ENCODE data around the gene TTC39B.

The TTC39B gene

GRCh38 chr9:15187589-15187988 is 119.4 kb downstream of the TTC39B start:
- no peak for DNase-seq (ENCODE audit: low read depth in 2 of 3, low spot score in 1 of 3)

DNA sequence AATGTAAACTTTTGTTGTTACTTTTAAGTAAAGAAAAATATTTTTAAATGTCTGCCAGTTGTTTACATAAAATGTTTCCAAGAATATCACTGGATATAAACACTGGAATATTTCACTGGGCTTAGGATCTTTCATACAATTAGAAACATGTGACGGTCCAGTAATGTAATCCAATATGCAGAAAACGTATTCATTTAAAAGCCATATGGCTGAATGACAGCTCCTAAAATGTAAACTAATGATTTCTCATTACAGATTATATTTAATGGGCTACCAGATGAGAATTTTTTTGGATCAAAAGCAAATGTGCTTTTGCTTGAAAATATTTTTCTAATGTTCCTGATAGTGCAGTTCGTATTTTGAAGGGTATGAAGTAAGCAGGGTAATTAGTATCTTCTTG is 124.3 kb downstream of the TTC39B start:
- no peak for DNase-seq (ENCODE audit: low read depth in 2 of 3, low spot score in 1 of 3)

DNA sequence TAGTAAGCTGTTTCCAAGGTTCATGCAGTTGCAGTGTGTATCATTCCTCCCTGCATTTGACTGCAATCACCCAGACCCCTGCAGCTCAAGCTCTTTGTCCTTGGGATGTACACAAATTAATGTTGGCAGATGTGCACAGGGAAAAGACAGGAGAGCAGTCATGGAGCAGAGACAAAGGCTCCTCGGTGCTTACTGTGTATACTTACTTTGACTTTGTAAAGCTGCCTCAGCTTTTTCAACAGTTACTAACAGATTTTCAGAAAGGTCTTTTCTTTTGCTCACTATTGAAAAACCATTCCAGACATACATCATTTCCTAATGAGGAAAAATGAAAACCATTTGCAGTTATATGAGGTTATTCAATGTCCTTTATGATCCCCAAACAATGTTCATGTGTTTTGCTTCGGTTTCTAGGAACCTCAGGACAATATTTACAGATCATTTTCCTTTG is 124.9 kb downstream of the TTC39B start:
- no peak for DNase-seq (ENCODE audit: low read depth in 2 of 3, low spot score in 1 of 3)

GRCh38 chr9:15180124-15180523 is 126.9 kb downstream of the TTC39B start:
- DNase-seq (ENCODE audit: low read depth in 2 of 3, low spot score in 1 of 3), result no peak

GRCh38 chr9:15178631-15179030 is 128.4 kb downstream of the TTC39B start:
- no peak for DNase-seq (ENCODE audit: low read depth in 2 of 3, low spot score in 1 of 3)

DNA sequence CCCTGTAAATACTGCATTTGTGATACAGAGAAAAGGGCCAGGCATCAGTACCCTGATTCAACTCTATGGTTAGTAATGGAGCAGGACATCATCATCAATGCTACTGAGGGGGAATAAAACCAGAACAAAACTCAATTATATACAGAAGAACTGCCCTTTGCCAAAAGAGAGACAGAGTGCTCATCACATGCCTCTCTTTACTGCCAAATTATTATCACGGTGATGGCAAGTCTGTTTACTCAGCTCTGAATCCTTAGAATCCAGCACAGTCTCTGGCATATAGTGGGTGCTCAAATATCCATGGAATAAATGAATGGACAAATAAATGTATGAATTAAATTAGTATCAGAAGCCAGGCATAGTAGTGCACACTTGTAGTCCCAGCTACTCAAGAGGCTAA is 130.2 kb downstream of the TTC39B start:
- no peak for DNase-seq (ENCODE audit: low read depth in 2 of 3, low spot score in 1 of 3)

- DNase-seq (ENCODE audit: low read depth in 2 of 3, low spot score in 1 of 3), result no peak
Measured at GRCh38 chr9:15163931-15164330, 143.1 kb downstream of the TTC39B start.

DNA sequence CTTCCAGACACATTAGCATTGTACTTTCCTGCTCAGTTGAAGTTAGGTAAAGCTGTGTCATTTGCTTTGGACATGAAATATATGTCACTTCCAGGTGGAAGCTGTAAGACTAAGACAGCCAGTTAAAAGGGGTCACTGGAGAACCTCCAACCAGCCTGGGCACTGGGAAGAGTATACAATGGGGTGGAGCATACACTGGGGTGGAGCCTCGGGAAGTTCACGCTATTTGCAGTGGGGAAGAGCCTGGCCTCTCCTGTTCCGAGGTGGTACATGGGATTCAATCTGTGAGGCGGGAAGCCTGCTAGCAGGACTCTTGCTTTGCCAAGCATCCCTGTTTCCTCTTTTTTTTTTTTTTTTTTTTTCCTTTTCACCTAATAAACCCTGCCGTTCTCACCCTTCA is 145.3 kb downstream of the TTC39B start:
- no peak for DNase-seq (ENCODE audit: low read depth in 2 of 3, low spot score in 1 of 3)

GRCh38 chr9:15160673-15161072 is 146.3 kb downstream of the TTC39B start:
- DNase-seq (ENCODE audit: low read depth in 2 of 3, low spot score in 1 of 3), result no peak

- DNase-seq (ENCODE audit: low read depth in 2 of 3, low spot score in 1 of 3), result no peak
Measured at GRCh38 chr9:15158064-15158463, 149.0 kb downstream of the TTC39B start.

- no peak for DNase-seq (ENCODE audit: low read depth in 2 of 3, low spot score in 1 of 3)
Measured at GRCh38 chr9:15157381-15157780, 149.6 kb downstream of the TTC39B start.

GRCh38 chr9:15156241-15156640 is 150.8 kb downstream of the TTC39B start:
- no peak for DNase-seq (ENCODE audit: low read depth in 2 of 3, low spot score in 1 of 3)

DNA sequence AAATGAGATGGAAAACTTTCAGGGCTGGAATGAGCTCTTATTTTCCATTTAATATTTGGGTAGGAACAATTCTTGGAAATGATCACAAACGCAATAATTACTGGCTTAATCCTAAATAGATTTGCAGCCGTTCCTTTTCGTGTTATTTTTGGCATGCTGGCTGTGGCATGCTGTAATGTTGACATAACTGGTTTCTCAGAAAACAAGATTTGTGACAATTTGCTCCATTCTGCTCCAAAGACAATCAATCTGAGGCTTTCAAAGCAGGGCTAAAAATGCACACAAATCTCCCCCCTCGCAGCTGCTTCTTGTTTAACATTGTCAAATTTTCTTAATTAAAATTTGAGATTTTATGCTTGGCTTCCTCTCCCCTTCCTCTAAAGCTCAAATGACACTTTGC is 151.2 kb downstream of the TTC39B start:
- DNase-seq (ENCODE audit: low read depth in 2 of 3, low spot score in 1 of 3), result no peak

- no peak for DNase-seq (ENCODE audit: low read depth in 2 of 3, low spot score in 1 of 3)
Measured at GRCh38 chr9:15155323-15155722, 151.7 kb downstream of the TTC39B start.

DNA sequence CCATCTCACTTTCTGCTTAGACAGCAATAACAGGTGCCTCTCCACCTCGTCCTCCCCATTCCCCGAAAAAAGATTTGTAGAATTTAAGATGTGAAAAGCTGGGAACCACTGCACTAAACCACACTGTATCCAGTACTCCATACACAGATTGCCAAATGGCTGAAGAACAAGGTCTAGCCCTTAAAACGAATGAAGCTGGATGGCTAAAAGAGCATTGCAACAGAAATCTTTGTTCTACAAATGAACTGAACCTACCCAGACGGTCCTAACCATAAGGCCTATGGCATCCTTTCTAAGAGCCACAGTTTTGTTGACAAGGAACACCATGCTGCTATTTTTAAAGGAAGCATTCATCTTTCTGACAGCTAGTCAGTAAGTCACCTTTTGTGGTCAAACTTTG is 152.3 kb downstream of the TTC39B start:
- DNase-seq (ENCODE audit: low read depth in 2 of 3, low spot score in 1 of 3), result no peak

DNA sequence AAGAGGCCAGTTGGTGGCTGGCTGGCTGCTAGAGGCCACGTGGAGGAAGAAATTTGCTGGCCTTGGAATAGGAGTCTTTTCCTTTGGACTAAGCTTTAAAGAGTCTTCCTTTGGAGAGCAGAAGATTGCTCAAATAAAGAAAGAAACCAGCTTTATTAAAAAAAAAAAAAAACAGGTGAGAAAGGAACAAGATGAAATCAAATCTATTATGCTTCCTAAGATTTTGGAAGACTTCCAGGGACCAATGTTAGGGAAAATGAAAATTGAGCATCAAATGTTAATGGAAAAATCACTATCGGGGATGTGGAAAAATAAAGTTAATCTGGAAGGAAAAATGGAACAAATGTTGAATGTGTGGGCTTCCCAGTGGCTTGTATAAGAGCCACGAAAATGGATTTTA is 153.1 kb downstream of the TTC39B start:
- DNase-seq (ENCODE audit: low read depth in 2 of 3, low spot score in 1 of 3), result no peak

GRCh38 chr9:15150939-15151338 is 156.1 kb downstream of the TTC39B start:
- DNase-seq (ENCODE audit: low read depth in 2 of 3, low spot score in 1 of 3), result no peak

GRCh38 chr9:15149450-15149849 is 157.6 kb downstream of the TTC39B start:
- no peak for DNase-seq (ENCODE audit: low read depth in 2 of 3, low spot score in 1 of 3)

- DNase-seq (ENCODE audit: low read depth in 2 of 3, low spot score in 1 of 3), result no peak
Measured at GRCh38 chr9:15146268-15146700, 160.7 kb downstream of the TTC39B start.

- no peak for DNase-seq (ENCODE audit: low read depth in 2 of 3, low spot score in 1 of 3)
Measured at GRCh38 chr9:15144622-15145061, 162.4 kb downstream of the TTC39B start.

GRCh38 chr9:15142878-15143534 is 164.0 kb downstream of the TTC39B start:
- DNase-seq (ENCODE audit: low read depth in 2 of 3, low spot score in 1 of 3), result peak in 1 of 3 donors; percentile 11

DNA sequence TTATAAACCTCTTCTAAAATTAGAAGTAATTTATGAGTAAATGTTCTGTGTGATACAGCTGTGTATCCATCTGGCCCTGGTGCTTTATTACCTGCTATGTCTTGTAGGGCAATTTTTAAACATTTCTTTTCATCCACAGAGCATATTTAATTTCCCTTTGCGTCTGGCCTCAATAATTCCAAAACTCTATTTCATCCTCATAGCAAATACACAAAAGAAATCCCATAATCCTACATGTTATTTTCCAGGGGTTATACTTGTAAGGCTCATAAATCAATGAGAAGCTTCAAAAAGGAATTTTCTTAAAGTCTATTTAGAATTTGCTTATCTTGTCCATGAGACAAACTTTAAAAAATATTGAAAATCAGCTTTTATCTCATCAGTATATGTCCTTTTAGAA is 167.0 kb downstream of the TTC39B start:
- DNase-seq (ENCODE audit: low read depth in 2 of 3, low spot score in 1 of 3), result no peak

DNA sequence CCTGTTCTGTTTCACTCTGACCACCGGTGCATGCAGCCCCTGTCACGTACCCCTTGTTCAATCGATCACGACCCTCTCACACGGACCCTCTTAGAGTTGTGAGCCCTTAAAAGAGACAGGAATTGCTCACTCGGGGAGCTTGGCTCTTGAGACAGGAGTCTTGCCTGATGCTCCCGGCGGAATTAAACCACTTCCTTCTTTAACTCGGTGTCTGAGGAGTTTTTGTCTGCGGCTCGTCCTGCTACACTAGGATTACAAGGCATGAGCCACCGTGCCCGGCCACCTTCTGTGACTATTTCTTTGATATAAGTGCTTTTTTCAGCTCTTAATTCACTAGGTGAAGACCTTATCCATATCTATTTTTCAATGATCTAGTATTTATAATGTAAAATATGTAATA is 167.5 kb downstream of the TTC39B start:
- DNase-seq (ENCODE audit: low read depth in 2 of 3, low spot score in 1 of 3), result no peak

GRCh38 chr9:15138357-15138686 is 168.7 kb downstream of the TTC39B start:
- no peak for DNase-seq (ENCODE audit: low read depth in 2 of 3, low spot score in 1 of 3)
